Lower leg skin (tissue), 3 donors: Measurements from ENCODE around the gene LPCAT3.

Experiments used
- CTCF ChIP-seq, 3 donors: fragments of 450-650 bp; IDR thresholded peaks; one replicate each; pipeline ENCODE4 v1.5.1; 2016; ENCODE audit warnings: antibody characterized with exemption in 3 of 3, mild to moderate bottlenecking in 3 of 3, moderate library complexity in 2 of 3
- POLR2A ChIP-seq, 2 donors: fragments of 450-650 bp; IDR thresholded peaks; one replicate each; pipeline ENCODE4 v1.6.1; 2016 to 2017; ENCODE audit warnings: antibody characterized with exemption in 2 of 2, mild to moderate bottlenecking in 1 of 2, moderate library complexity in 1 of 2

- no peak for TF ChIP-seq CTCF (IDR thresholded peaks at IDR 0.05)
- no peak for TF ChIP-seq POLR2A (IDR thresholded peaks at IDR 0.05)
These were observed 62.9 kb downstream of the LPCAT3 start for GRCh38 chr12:6955108-6956020.
